Stimulated activated naive CD8-positive, alpha-beta T cell treated with anti-CD3 and anti-CD28 coated beads, Interleukin-15, amount 100 ng/mL, for 72 hours (primary cell): ENCODE data around the gene DNAH17.

Source experiments
- ATAC-seq: fragments of 150-1000 bp; cut with Tn5 transposase; 2 replicates; pipeline ENCODE4 v1.10.0; 2021; ENCODE audit warnings: mild to moderate bottlenecking, moderate library complexity
- DNase-seq, 2 donors: peaks; one replicate each; pipeline ENCODE4 v3.0.0; 2021 to 2022
- H3K27ac Mint-ChIP-seq, 2 donors: one replicate each; pipeline ENCODE4 v1.8.0; 2022; ENCODE audit warnings: mild to moderate bottlenecking in 2 of 2, mixed read lengths in 2 of 2, moderate library complexity in 2 of 2
- H3K27me3 Mint-ChIP-seq: one replicate; pipeline ENCODE4 v1.8.0; 2022; ENCODE audit warnings: mixed read lengths
- H3K4me1 Mint-ChIP-seq: one replicate; pipeline ENCODE4 v1.8.0; 2022; ENCODE audit warnings: mild to moderate bottlenecking, mixed read lengths
- H3K4me3 Mint-ChIP-seq, 2 donors: one replicate each; pipeline ENCODE4 v1.8.0; 2022; ENCODE audit warnings: mild to moderate bottlenecking in 2 of 2, mixed read lengths in 2 of 2, moderate library complexity in 1 of 2
- H3K9me3 Mint-ChIP-seq, 2 donors: one replicate each; pipeline ENCODE4 v1.8.0; 2022; ENCODE audit warnings: mixed read lengths in 2 of 2

DNAH17 gene

GRCh38 chr17:78547035-78547434 lies 30.2 kb downstream of the DNAH17 start:
- no peak overlapping the region for H3K27ac Mint-ChIP-seq
- DNase-seq = no peak
- no peaks in the 10 kb centered on the region for H3K9me3 Mint-ChIP-seq
- H3K4me3 Mint-ChIP-seq = no peak overlapping the region
- H3K4me1 Mint-ChIP-seq = no peaks in the 10 kb centered on the region
- H3K27me3 Mint-ChIP-seq = no peaks in the 10 kb centered on the region
- ATAC-seq = no peak

- no peak overlapping the region for H3K27ac Mint-ChIP-seq
- DNase-seq = no peak
Observed at GRCh38 chr17:78546476-78546875, 30.7 kb downstream of the DNAH17 start.

GRCh38 chr17:78544881-78545755 lies 32.1 kb downstream of the DNAH17 start:
- Mint-ChIP-seq H3K27ac (no peak overlapping the region), H3K9me3 (no peaks in the 10 kb centered on the region), H3K4me1 (no peaks in the 10 kb centered on the region), H3K27me3 (no peaks in the 10 kb centered on the region), H3K4me3 (no peak overlapping the region)
- DNase-seq (no peak), ATAC-seq (no peak)

More at GRCh38 chr17:78546476-78546875, 30.7 kb downstream of the DNAH17 start:
- H3K27me3 Mint-ChIP-seq = no peaks in the 10 kb centered on the region
- no peaks in the 10 kb centered on the region for H3K4me1 Mint-ChIP-seq
- no peaks in the 10 kb centered on the region for H3K9me3 Mint-ChIP-seq
- no peak for ATAC-seq
- no peak overlapping the region for H3K4me3 Mint-ChIP-seq

GRCh38 chr17:78541488-78542206 lies 35.5 kb downstream of the DNAH17 start:
- Mint-ChIP-seq H3K4me3 (no peak overlapping the region), H3K9me3 (no peaks in the 10 kb centered on the region), H3K27me3 (no peaks in the 10 kb centered on the region), H3K4me1 (peaks cover 8% of the 10 kb centered on the region), H3K27ac (peak overlapping the region in 1 of 2 donors; percentile 9)
- ATAC-seq = peak; percentile 28
- no peak for DNase-seq

GRCh38 chr17:78539781-78540180 lies 37.4 kb downstream of the DNAH17 start:
- peaks cover 21% of the 10 kb centered on the region for H3K4me1 Mint-ChIP-seq
- no peak overlapping the region for H3K4me3 Mint-ChIP-seq
- no peak for DNase-seq
- H3K9me3 Mint-ChIP-seq = no peaks in the 10 kb centered on the region
- no peaks in the 10 kb centered on the region for H3K27me3 Mint-ChIP-seq
- peak overlapping the region in 1 of 2 donors; percentile 48 for H3K27ac Mint-ChIP-seq
- no peak for ATAC-seq

- ATAC-seq = peak; percentile 81
- no peaks in the 10 kb centered on the region for H3K9me3 Mint-ChIP-seq
- H3K4me3 Mint-ChIP-seq = no peak overlapping the region
- peak in 1 of 2 donors; percentile 20 for DNase-seq
- peak overlapping the region; percentile 26 to 37 for H3K27ac Mint-ChIP-seq
- H3K4me1 Mint-ChIP-seq = peaks cover 26% of the 10 kb centered on the region
- no peaks in the 10 kb centered on the region for H3K27me3 Mint-ChIP-seq
Observed at GRCh38 chr17:78538033-78538776, 39.0 kb downstream of the DNAH17 start.

- no peak overlapping the region for H3K4me3 Mint-ChIP-seq
- DNase-seq = no peak
- ATAC-seq = no peak
- peaks cover 26% of the 10 kb centered on the region for H3K4me1 Mint-ChIP-seq
- no peaks in the 10 kb centered on the region for H3K27me3 Mint-ChIP-seq
- no peaks in the 10 kb centered on the region for H3K9me3 Mint-ChIP-seq
- H3K27ac Mint-ChIP-seq = peak overlapping the region in 1 of 2 donors; percentile 37
Observed at GRCh38 chr17:78537217-78537860, 39.9 kb downstream of the DNAH17 start.

GRCh38 chr17:78535273-78536197 lies 41.7 kb downstream of the DNAH17 start:
- H3K27ac Mint-ChIP-seq = no peak overlapping the region
- no peak for DNase-seq
- no peaks in the 10 kb centered on the region for H3K9me3 Mint-ChIP-seq
- no peak overlapping the region for H3K4me3 Mint-ChIP-seq
- H3K27me3 Mint-ChIP-seq = no peaks in the 10 kb centered on the region
- H3K4me1 Mint-ChIP-seq = peaks cover 26% of the 10 kb centered on the region
- peak; percentile 12 for ATAC-seq

GRCh38 chr17:78534492-78535272 lies 42.5 kb downstream of the DNAH17 start:
- H3K4me1 Mint-ChIP-seq = peaks cover 26% of the 10 kb centered on the region
- no peaks in the 10 kb centered on the region for H3K27me3 Mint-ChIP-seq
- H3K9me3 Mint-ChIP-seq = no peaks in the 10 kb centered on the region
- H3K4me3 Mint-ChIP-seq = no peak overlapping the region
- ATAC-seq (no peak), DNase-seq (no peak)
- no peak overlapping the region for H3K27ac Mint-ChIP-seq

- no peak for DNase-seq
- H3K9me3 Mint-ChIP-seq = no peaks in the 10 kb centered on the region
- H3K27me3 Mint-ChIP-seq = no peaks in the 10 kb centered on the region
- no peak for ATAC-seq
- H3K4me3 Mint-ChIP-seq = no peak overlapping the region
- peaks cover 19% of the 10 kb centered on the region for H3K4me1 Mint-ChIP-seq
- peak overlapping the region in 1 of 2 donors; percentile 38 for H3K27ac Mint-ChIP-seq
Observed at GRCh38 chr17:78532922-78533640, 44.1 kb downstream of the DNAH17 start.

GRCh38 chr17:78532311-78532710 lies 44.9 kb downstream of the DNAH17 start:
- no peaks in the 10 kb centered on the region for H3K27me3 Mint-ChIP-seq
- peaks cover 18% of the 10 kb centered on the region for H3K4me1 Mint-ChIP-seq
- no peak for ATAC-seq
- no peak overlapping the region for H3K4me3 Mint-ChIP-seq
- no peak for DNase-seq
- H3K27ac Mint-ChIP-seq = peak overlapping the region in 1 of 2 donors; percentile 81
- H3K9me3 Mint-ChIP-seq = no peaks in the 10 kb centered on the region

- Mint-ChIP-seq H3K9me3 (no peaks in the 10 kb centered on the region), H3K27me3 (no peaks in the 10 kb centered on the region), H3K27ac (no peak overlapping the region), H3K4me3 (no peak overlapping the region), H3K4me1 (peaks cover 14% of the 10 kb centered on the region)
- DNase-seq (no peak), ATAC-seq (no peak)
Observed at GRCh38 chr17:78530675-78531074, 46.5 kb downstream of the DNAH17 start.
